Heart left ventricle (tissue), 13 donors: ENCODE measurements around the gene CR2.

ENCODE experiments used
- POLR2A ChIP-seq, 2 donors: fragments of 450-650 bp; IDR thresholded peaks; one replicate each; pipeline ENCODE4 v1.6.1; 2017; ENCODE audit warnings: antibody characterized with exemption in 2 of 2, mild to moderate bottlenecking in 2 of 2, moderate library complexity in 2 of 2
- TF ChIP-seq, protein P1 (sequence below), 12 donors: fragments of 200-600 bp; sonication (generic) in 4 of 12; IDR thresholded peaks; one replicate each; pipeline versions ENCODE4 v1.5.0 to v1.8.0; 2018 to 2022; ENCODE audit warnings: antibody characterized with exemption in 12 of 12, mild to moderate bottlenecking in 5 of 12
- donor health status: ischemic (EF 13 %, LVEDD 7.1; RV severe dilation, severe dysfunction).
- donor health status: DM: no; HTN: yes; CAD: no.
- donor health status: DM: no; HTN: no; CAD: no.
- donor health status: ischemic (EF 25% LVEDD 6.9; RV normal size, moderate dysfunction).
- donor health status: ischemic (EF 25% LVEDD 5.7; RV mildly dilated, moderate dysfunction).
- donor health status: ischemic (EF 35%, LVEDD 5.7; RV mildly dilated, moderate dysfunction).
- donor health status: nonischemic (EF 11% LVEDD 7.7; RV severe dilation, severe dysfunction).
- donor health status: DM: yes; HTN: yes; CAD: no.
- donor health status: PGD.
- donor health status: ischemic (EF 29% LVEDD 5.4; RV normal size, mild dysfunction).
- donor health status: nonischemic (EF 23%, LVEDD 6.1; RV moderate dilation, normal function).

GRCh38 chr1:207503950-207504349 lies 49.8 kb downstream of the CR2 start:
- TF ChIP-seq, protein P1, sequence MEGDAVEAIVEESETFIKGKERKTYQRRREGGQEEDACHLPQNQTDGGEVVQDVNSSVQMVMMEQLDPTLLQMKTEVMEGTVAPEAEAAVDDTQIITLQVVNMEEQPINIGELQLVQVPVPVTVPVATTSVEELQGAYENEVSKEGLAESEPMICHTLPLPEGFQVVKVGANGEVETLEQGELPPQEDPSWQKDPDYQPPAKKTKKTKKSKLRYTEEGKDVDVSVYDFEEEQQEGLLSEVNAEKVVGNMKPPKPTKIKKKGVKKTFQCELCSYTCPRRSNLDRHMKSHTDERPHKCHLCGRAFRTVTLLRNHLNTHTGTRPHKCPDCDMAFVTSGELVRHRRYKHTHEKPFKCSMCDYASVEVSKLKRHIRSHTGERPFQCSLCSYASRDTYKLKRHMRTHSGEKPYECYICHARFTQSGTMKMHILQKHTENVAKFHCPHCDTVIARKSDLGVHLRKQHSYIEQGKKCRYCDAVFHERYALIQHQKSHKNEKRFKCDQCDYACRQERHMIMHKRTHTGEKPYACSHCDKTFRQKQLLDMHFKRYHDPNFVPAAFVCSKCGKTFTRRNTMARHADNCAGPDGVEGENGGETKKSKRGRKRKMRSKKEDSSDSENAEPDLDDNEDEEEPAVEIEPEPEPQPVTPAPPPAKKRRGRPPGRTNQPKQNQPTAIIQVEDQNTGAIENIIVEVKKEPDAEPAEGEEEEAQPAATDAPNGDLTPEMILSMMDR (IDR thresholded peaks at IDR 0.05), result no peak
- TF ChIP-seq POLR2A (IDR thresholded peaks at IDR 0.05), result no peak
